ENCODE data around the gene SLC39A9. TPM values are rescaled to one million over a fixed set of nuclear protein-coding genes. Genes with fewer than 3 reads are reported as not detected.
"Not testable (repeated sequence)": the region's sequence is repeated elsewhere in the genome, so short reads cannot be mapped to it uniquely, and the experiment has no call there.

The SLC39A9 gene
- total RNA-seq, 1 donor from 2014 or later = 59.1 TPM

DNA sequence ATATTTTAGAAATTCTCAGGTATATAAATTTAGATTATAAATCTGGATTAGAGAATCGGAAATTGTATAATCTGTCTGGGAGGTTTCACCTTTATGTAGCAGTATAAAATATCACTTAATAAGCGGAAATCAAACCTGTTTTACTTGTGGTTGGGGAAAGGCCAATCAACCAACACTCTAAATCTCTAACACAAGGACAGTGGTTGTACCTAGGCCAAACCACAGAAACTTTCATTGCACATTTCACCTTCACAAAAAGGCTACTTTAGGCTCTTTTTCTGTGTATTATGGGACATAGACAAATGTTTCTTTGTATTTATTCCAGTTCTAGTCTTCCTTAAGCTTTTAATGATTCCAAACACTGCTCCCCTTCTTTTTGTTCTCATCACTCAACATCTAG is 20.2 kb upstream of the SLC39A9 start:
- Mint-ChIP-seq H3K36me3 (peaks cover 49% of the 10 kb centered on the region), H3K27me3 (ENCODE audit: low read depth) (no peaks in the 10 kb centered on the region)

GRCh38 chr14:69387311-69387710 is 11.2 kb upstream of the SLC39A9 start:
- Mint-ChIP-seq H3K9me3 (no peaks in the 10 kb centered on the region), H3K4me1 (peaks cover 2% of the 10 kb centered on the region), H3K27ac (no peak overlapping the region), H3K36me3 (peaks cover 62% of the 10 kb centered on the region), H3K4me3 (no peak overlapping the region), H3K27me3 (ENCODE audit: low read depth) (no peaks in the 10 kb centered on the region)
- DNase-seq (ENCODE audit: low spot score in 2 of 2, unreplicated experiment in 2 of 2) = no peak
- TF ChIP-seq, protein P1, sequence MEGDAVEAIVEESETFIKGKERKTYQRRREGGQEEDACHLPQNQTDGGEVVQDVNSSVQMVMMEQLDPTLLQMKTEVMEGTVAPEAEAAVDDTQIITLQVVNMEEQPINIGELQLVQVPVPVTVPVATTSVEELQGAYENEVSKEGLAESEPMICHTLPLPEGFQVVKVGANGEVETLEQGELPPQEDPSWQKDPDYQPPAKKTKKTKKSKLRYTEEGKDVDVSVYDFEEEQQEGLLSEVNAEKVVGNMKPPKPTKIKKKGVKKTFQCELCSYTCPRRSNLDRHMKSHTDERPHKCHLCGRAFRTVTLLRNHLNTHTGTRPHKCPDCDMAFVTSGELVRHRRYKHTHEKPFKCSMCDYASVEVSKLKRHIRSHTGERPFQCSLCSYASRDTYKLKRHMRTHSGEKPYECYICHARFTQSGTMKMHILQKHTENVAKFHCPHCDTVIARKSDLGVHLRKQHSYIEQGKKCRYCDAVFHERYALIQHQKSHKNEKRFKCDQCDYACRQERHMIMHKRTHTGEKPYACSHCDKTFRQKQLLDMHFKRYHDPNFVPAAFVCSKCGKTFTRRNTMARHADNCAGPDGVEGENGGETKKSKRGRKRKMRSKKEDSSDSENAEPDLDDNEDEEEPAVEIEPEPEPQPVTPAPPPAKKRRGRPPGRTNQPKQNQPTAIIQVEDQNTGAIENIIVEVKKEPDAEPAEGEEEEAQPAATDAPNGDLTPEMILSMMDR (IDR thresholded peaks at IDR 0.05; ENCODE audit: unreplicated experiment) = no peak

More for the DNA sequence above, 20.2 kb upstream of the SLC39A9 start:
- TF ChIP-seq, protein P1 (IDR thresholded peaks at IDR 0.05; ENCODE audit: unreplicated experiment) = no peak
- no peak for DNase-seq (ENCODE audit: low spot score in 2 of 2, unreplicated experiment in 2 of 2)
- Mint-ChIP-seq H3K4me3 (no peak overlapping the region), H3K27ac (no peak overlapping the region), H3K9me3 (peaks cover 26% of the 10 kb centered on the region), H3K4me1 (no peaks in the 10 kb centered on the region)

DNA sequence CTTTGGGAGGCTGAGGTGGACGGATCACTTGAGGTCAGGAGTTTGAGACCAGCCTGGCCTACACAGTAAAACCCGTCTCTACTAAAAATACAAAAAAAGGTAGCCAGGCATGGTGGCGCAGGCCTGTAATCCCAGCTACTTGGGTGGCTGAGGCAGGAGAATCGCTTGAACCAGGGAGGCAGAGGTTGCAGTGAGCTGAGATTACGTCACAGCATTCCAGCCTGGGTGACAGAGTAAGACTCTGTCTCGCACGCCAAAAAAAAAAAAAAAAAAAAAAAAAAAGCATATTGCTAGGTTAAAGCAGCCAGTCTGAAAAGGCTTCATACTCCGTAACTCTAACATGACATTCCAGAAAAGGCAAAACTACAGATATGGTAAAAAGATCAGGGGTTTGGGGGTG is 7.1 kb upstream of the SLC39A9 start:
- H3K4me3 Mint-ChIP-seq; H3K27ac Mint-ChIP-seq; H3K9me3 Mint-ChIP-seq; H3K27me3 Mint-ChIP-seq (ENCODE audit: low read depth); H3K4me1 Mint-ChIP-seq; DNase-seq (ENCODE audit: low spot score in 2 of 2, unreplicated experiment in 2 of 2): not testable (repeated sequence)
- peaks cover 61% of the 10 kb centered on the region for H3K36me3 Mint-ChIP-seq

DNA sequence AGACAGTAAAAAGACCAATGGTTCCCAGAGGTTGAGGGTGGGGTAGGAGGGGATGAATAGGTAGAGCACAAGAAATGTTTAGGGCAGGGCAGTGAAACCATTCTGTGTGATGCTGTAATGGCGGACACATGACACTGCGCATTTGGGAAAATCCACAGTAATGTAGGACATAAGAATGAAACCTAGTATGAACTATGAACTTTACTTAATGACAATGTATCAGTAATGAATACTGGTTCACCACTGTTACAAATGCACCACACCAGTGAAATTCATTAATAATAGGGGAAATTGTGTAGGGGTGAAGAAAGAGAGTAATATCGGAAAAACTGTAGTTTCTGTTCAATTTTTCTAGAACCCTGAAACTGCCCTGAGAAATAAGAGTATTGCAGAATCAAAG is 6.0 kb upstream of the SLC39A9 start:
- peaks cover 56% of the 10 kb centered on the region for H3K36me3 Mint-ChIP-seq
- H3K4me1 Mint-ChIP-seq = peaks cover 16% of the 10 kb centered on the region
- no peak for DNase-seq (ENCODE audit: low spot score in 2 of 2, unreplicated experiment in 2 of 2)
- TF ChIP-seq, protein P1 (IDR thresholded peaks at IDR 0.05; ENCODE audit: unreplicated experiment) = no peak
- no peaks in the 10 kb centered on the region for H3K9me3 Mint-ChIP-seq
- H3K4me3 Mint-ChIP-seq = no peak overlapping the region
- no peak overlapping the region for H3K27ac Mint-ChIP-seq
- no peaks in the 10 kb centered on the region for H3K27me3 Mint-ChIP-seq (ENCODE audit: low read depth)

DNA sequence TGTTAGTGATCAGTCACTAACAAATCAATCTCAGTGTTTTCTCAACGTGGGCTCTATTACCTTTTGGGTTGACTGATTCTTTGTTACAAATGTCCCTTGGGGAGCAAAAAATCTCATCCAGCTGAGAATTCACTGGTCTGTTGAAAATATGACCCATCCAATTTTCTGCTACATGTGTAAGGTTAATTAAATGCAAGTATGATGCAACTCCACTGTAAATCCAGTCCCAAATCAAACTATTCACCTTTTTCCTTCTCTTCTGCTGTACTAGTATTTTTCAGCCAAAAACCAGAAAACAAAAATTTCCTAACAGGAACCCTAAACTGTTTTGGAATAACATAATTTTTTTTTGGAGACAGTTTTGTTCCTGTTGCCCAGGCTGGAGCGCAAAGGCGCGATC is 2.6 kb upstream of the SLC39A9 start:
- Mint-ChIP-seq H3K27ac (no peak overlapping the region), H3K4me3 (no peak overlapping the region), H3K4me1 (peaks cover 36% of the 10 kb centered on the region), H3K9me3 (no peaks in the 10 kb centered on the region), H3K27me3 (ENCODE audit: low read depth) (no peaks in the 10 kb centered on the region), H3K36me3 (peaks cover 32% of the 10 kb centered on the region)
- DNase-seq (ENCODE audit: low spot score in 2 of 2, unreplicated experiment in 2 of 2) = no peak
- TF ChIP-seq, protein P1 (IDR thresholded peaks at IDR 0.05; ENCODE audit: unreplicated experiment) = no peak

DNA sequence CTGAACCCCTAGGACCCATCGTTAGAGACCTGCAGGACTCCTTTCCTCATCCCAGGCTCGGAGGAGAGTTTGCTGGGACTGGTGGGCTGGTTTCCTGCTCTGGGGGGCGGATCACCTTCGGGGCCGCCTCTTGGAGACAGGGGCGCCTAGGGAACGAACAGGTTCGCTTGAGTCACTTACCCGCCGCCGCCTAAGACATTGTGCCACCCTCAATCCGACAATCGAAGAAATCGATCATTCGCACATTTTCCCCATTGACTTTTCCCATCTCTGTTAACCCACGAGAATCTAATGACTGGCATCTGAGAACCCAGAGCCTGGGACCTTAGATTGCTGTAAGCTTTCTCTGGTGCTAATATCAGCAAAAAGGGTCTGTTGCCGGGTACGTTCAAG is 322 bp downstream of the SLC39A9 start:
- H3K27ac Mint-ChIP-seq = peak overlapping the region; percentile 99
- peaks cover 49% of the 10 kb centered on the region for H3K4me1 Mint-ChIP-seq
- no peaks in the 10 kb centered on the region for H3K9me3 Mint-ChIP-seq
- H3K4me3 Mint-ChIP-seq = peak overlapping the region; percentile 96
- TF ChIP-seq, protein P1 (IDR thresholded peaks at IDR 0.05; ENCODE audit: unreplicated experiment) = no peak
- no peak for DNase-seq (ENCODE audit: low spot score in 2 of 2, unreplicated experiment in 2 of 2)
- peaks cover 12% of the 10 kb centered on the region for H3K36me3 Mint-ChIP-seq
- no peaks in the 10 kb centered on the region for H3K27me3 Mint-ChIP-seq (ENCODE audit: low read depth)
